GM10266 (cell line): Measurements from ENCODE around the gene CIAPIN1.

Experiments
- DNase-seq: peaks from one replicate; pipeline ENCODE4 v3.0.0; 2012; ENCODE audit errors: extremely low spot score
- TF ChIP-seq, protein P1 (sequence below): IDR thresholded peaks from 2 replicates; pipeline ENCODE4 v1.5.1; 2012; ENCODE audit warnings: mild to moderate bottlenecking, low read depth; ENCODE audit not compliant: control insufficient read depth, insufficient read depth; ENCODE audit errors: missing control alignments

CIAPIN1 gene

DNA sequence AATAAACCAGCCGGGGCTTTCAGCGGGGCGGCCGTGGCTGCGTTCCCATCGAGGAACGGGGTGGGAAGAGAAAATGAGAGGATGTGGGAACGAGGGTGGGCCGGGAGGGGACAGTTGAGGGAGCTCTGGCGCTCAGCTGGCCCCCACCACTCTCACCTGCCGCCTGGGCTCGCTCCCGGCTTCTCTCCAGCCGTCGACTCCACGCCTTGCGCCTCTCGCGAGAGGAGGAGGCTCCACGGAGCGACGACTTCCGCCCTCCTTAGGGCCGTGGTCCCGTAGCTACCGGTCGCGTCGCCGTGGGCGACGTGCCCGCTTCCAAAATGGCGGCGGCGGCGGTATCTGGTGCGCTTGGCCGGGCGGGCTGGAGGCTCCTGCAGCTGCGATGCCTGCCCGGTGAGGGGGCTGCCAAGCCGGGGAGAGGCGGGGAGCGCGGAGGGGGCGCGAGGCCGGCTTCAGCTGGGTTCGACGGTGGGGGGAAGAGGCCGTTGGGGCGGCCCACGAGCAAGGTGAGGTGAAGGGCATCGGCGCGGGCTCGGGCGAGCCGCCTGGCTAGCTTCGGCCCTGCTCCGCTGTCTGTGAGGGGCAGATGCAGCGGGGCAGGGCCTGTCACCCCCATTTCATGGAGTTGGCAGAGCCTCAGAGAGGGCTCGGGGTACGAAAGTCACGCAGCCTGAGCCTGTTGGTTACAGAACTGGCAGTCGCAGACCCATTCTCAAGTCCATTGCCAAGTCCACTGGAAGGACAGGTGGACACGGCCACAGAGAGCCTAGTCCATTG is at the start of gene CIAPIN1, which contains the start of gene COQ9:
TSS of gene CIAPIN1 (minus strand) at position 200 of the 777 bp plus-strand sequence. CDS start 6,457 bp downstream, outside the sequence.
TSS of gene COQ9 (plus strand) at position 294 of the 777 bp plus-strand sequence. CDS start at position 321, 27 bp downstream.
- peak; percentile 96 for DNase-seq
- TF ChIP-seq, protein P1, sequence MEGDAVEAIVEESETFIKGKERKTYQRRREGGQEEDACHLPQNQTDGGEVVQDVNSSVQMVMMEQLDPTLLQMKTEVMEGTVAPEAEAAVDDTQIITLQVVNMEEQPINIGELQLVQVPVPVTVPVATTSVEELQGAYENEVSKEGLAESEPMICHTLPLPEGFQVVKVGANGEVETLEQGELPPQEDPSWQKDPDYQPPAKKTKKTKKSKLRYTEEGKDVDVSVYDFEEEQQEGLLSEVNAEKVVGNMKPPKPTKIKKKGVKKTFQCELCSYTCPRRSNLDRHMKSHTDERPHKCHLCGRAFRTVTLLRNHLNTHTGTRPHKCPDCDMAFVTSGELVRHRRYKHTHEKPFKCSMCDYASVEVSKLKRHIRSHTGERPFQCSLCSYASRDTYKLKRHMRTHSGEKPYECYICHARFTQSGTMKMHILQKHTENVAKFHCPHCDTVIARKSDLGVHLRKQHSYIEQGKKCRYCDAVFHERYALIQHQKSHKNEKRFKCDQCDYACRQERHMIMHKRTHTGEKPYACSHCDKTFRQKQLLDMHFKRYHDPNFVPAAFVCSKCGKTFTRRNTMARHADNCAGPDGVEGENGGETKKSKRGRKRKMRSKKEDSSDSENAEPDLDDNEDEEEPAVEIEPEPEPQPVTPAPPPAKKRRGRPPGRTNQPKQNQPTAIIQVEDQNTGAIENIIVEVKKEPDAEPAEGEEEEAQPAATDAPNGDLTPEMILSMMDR: no peak

GRCh38 chr16:57493767-57494166 is 46.6 kb upstream of the CIAPIN1 start:
- DNase-seq: no peak
- TF ChIP-seq, protein P1: no peak

GRCh38 chr16:57489229-57489628 is 42.0 kb upstream of the CIAPIN1 start:
- TF ChIP-seq, protein P1: no peak
- DNase-seq: no peak

DNA sequence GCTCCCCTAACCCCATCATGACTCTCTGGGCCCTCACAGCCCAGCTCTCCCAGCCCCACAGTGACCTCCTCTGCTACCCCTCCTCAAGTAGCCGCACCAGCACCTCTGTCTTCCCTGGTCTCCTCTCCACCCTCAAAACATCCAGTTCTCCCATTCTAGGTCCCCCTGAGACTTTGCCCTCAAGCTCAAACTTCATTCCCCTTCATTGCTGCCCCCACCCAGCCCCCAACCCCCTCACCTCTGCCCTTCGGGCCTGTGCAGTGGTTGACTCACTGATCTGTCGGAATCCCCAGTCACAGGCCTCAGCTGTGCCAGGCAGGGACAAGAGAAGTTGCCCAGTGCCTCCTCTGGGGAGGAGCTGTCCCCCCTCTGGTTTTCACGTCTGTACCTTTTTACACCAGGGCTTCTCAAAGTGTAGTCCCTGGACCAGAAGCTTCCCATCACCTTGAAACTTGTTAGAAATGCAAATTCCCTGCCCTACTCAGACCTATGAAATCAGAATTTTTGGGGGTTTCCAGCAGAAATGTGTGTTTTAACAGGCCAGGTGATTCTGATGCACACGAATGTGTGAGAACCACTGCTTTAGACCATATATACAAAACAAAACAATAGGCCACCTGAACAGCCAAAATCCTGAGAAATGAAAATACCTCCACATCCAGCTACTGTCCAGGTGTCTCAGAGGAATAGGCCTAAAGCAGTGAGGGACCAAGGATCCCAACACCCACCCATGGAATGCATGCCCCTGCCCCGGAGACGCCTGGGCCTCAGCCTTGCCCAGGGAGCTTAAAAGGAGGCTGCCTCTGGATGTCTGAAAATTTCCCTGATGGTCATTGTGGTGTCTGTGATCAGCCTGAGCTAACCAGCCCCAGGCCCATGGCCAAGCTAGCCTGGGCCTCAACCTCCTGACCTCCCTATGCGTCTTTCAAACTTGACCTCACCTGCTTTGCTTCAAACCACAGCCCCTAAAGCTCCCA is 40.0 kb upstream of the CIAPIN1 start:
- DNase-seq: no peak
- TF ChIP-seq, protein P1: no peak

DNA sequence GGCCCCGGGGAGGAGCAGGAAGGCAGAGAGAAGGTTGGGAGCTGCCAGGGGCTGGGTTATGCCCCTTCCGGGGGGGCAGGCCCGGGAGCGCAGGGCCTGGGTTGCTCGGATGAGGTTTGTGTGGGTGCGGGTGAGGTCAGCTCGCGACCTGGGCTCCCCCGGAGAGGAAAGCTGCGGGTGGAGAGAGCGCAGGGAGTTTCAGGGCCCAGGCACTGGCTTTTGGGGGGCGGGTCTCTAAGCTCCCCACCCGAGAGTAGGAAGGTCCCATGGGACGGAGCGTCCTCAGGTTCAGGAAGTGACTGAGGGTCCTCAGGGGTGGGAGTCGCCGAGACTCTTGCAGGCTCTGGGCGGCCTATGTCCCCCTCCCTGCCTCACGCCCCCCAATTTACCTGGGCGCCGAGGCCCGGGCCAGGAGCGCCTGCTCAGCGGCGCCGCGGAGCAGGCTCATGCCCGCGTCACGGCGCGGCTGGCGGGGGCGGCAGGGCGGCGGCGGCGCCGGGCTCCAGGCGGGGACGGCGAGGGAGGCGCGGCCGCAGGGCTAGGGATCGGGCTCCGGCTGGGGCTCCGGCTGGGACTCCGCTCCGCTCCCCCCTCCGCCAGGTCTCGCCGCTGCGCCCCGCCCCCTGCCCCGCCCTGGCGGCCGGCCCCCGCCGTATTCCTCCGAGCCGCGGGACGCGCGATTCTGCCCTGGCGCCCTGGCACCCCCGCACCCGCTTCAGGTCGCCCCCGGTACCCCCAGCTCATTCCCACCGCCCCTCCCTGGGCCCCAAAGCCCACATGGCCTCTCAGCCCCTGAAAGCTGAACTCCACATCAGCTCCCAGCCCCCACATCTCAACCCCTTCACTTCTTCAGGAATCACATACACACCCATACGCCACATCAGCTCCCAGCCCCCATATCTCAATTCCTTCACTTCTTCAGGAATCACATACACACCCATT is 39.0 kb upstream of the CIAPIN1 start, which contains the start of gene DOK4:
TSS of gene DOK4 (minus strand) at position 578 of the 942 bp plus-strand sequence. CDS start 6,986 bp downstream, outside the sequence.
- peak; percentile 97 for DNase-seq
- TF ChIP-seq, protein P1: no peak

- DNase-seq: no peak
- TF ChIP-seq, protein P1: no peak
These were observed 38.1 kb upstream of the CIAPIN1 start for GRCh38 chr16:57485091-57485915.
